ENCODE data around the gene B3GNT4.
"Not testable (repeated sequence)": the region's sequence is repeated elsewhere in the genome, so short reads cannot be mapped to it uniquely, and the experiment has no call there.

Gene B3GNT4

DNA sequence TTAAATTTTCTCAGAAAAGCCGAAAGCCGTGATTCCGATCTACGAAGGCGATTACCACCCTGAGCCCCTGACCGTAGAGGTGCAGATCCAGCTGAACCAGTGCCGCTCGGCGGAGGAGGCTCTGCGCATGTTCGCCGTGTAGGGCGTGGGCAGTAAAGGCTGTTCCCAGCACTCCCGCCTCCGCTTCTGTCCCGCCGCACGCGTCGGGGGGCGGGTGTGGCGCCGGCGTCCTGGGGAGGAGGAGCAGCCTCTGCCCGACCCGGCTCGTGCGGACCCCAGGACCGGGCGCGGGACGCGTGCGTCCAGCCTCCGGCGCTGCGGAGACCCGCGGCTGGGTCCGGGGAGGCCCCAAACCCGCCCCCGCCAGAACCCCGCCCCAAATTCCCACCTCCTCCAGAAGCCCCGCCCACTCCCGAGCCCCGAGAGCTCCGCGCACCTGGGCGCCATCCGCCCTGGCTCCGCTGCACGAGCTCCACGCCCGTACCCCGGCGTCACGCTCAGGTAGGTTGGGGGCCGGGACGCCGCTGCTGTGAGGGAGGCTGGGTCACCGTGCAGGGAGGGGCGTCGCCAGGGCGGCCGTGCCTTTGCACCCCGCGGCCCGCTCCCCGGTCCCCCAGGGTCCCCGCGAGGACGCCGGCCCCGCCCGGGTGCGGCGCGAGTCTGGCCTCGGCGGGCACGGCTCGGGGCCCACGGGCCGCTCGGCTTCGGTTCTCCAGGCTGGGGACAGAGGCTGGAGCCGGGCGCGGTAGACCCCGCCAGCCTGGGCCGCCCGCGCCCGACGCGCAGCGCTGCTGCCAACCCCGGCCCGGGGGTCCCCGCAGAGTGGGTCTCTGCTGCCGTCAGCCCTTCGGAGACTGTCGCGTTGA is at the start of gene B3GNT4:
TSS of gene B3GNT4 (plus strand) at position 409 of the 866 bp plus-strand sequence. CDS start 910 bp downstream, outside the sequence.
- DNase-seq (ENCODE audit: low spot score) = peak; percentile 68

- DNase-seq (ENCODE audit: low spot score) = no peak
These were observed 47.8 kb upstream of the B3GNT4 start for GRCh38 chr12:122155705-122156104.

DNA sequence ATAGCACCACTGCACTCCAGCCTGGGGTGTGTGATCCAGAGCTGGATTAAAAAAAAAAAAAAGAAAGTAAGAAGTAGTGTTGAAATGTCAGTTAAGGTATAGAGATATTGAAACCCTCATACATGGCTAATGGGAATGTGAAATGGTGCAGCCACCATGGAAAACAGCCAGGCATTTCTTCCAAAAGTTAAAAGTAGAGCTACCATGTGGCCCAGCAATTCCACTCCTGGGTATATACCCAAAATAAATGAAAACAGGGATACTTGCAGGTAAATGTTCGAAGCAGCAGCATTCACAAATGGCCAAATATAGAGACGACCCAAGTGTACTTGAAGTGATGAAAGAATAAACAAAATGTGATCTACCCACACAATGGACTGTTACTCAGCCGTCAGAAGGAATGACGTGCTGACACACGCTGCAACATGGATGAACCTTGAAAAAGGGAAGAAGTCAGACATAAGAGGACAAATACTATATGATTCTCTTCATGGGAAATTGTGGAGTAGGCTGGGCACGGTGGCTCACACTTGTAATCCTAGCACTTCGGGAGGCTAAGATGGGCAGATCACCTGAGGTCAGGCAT is 44.7 kb upstream of the B3GNT4 start:
- DNase-seq (ENCODE audit: low spot score) = no peak

DNA sequence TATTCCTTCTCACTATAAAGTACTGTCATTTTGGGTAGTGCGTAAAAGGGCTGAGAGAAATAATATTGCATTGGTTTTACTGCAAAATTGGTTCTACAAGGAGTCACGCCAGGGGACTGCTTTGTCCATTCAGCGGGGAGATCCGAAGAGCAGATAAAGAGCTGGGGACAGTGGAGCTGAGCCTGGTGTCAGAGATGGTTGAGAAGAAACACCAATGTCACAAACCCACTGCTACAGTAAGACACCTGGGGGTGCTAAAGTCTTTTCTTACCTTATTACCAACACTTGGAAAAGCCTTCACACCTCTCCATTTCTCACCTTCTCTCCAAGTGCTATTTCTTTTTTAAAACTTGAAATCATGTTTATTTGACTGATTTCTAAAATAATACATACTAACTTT is 43.6 kb upstream of the B3GNT4 start:
- no peak for DNase-seq (ENCODE audit: low spot score)

GRCh38 chr12:122160761-122161160 is 42.7 kb upstream of the B3GNT4 start:
- DNase-seq (ENCODE audit: low spot score) = no peak

- peak; percentile 19 for DNase-seq (ENCODE audit: low spot score)
These were observed 41.8 kb upstream of the B3GNT4 start for GRCh38 chr12:122161682-122162081.

GRCh38 chr12:122162976-122163375 is 40.5 kb upstream of the B3GNT4 start:
- no peak for DNase-seq (ENCODE audit: low spot score)

- DNase-seq (ENCODE audit: low spot score) = peak; percentile 38
These were observed 36.8 kb upstream of the B3GNT4 start for GRCh38 chr12:122166422-122167349.

- DNase-seq (ENCODE audit: low spot score) = no peak
These were observed 36.1 kb upstream of the B3GNT4 start for GRCh38 chr12:122167356-122167925.

- no peak for DNase-seq (ENCODE audit: low spot score)
These were observed 35.0 kb upstream of the B3GNT4 start for GRCh38 chr12:122168492-122168891.

- no peak for DNase-seq (ENCODE audit: low spot score)
These were observed 32.1 kb upstream of the B3GNT4 start for GRCh38 chr12:122171399-122171798.

- no peak for DNase-seq (ENCODE audit: low spot score)
These were observed 31.1 kb upstream of the B3GNT4 start for GRCh38 chr12:122172262-122172939.

- no peak for DNase-seq (ENCODE audit: low spot score)
These were observed 29.2 kb upstream of the B3GNT4 start, which contains the start of gene IL31 for GRCh38 chr12:122174155-122174845. Gene IL31 (minus strand): TSS chr12:122174221. CDS start chr12:122174172, 49 bp downstream.

- DNase-seq (ENCODE audit: low spot score) = not testable (repeated sequence)
These were observed 27.0 kb upstream of the B3GNT4 start for GRCh38 chr12:122176473-122176872.

DNA sequence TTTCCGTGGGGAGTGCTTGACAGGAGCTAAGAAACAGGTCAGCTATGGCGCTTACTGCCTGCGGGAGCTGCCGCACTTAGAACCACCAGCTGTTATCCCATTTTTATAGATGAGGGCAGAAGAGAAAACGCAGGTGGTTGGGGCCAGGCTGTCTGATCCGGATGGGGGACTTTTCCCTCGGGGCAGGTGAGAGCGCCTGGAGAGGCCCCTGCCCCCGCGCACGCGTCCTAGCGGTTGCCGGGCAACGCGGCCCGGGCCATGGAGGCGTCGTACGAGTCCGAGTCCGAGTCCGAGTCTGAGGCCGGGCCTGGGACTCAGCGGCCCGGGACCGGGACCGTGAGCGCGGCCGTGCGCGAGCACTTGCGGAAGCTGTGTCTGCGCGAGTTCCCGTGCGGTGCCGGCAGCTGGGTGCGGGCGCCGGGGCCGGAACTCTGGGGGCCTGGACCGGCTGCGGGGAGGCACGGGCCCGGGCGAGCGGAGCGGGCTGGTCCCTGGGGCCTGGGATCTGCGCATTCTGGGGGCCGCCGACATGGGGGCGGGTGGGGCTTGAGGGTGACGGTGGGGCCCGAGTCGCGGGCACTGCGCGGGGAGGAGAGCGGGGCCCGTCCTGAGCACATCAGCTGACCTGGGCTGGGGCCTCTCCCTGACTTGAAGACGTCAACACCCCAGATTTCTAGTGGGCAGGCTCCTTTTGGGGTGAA is 20.5 kb upstream of the B3GNT4 start, which contains the start of gene LRRC43:
TSS of gene LRRC43 (plus strand) at position 237 of the 701 bp plus-strand sequence. CDS start at position 259, 22 bp downstream.
- no peak for DNase-seq (ENCODE audit: low spot score)

GRCh38 chr12:122183588-122183940 is 19.9 kb upstream of the B3GNT4 start:
- DNase-seq (ENCODE audit: low spot score) = no peak

GRCh38 chr12:122184517-122184916 is 19.0 kb upstream of the B3GNT4 start:
- no peak for DNase-seq (ENCODE audit: low spot score)

DNA sequence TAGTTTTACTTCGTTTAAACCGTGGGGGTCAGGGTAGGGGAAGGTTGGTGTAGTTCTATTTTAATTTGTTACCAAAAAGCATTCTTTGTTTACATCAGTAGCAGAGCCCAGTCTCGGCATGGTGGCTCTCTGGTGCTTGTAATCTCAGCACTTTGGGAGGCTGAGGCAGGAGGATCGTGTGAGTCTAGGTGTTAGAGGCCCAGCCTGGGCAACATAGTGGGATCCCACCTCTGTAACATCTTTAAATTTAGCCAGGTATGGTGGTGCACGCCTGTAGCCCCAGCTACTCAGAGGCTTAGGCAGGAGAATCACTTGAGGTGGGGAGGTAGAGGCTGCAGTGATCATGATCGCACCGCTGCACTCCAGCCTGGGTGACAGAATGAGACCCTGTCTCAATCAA is 18.4 kb upstream of the B3GNT4 start:
- no peak for DNase-seq (ENCODE audit: low spot score)

- no peak for DNase-seq (ENCODE audit: low spot score)
These were observed 17.9 kb upstream of the B3GNT4 start for GRCh38 chr12:122185494-122186082.

- DNase-seq (ENCODE audit: low spot score) = no peak
These were observed 16.0 kb upstream of the B3GNT4 start for GRCh38 chr12:122187466-122187865.

All from CD4-positive, alpha-beta T cell treated with Interleukin-15 for 4 hours (primary cell).